ENCODE measurements around the gene MBTPS2. TPM values are rescaled to one million over a fixed set of nuclear protein-coding genes. Genes with fewer than 3 reads are reported as not detected.

MBTPS2 gene
- total and polyA plus RNA-seq, 4 donors = 5.6 to 13.5 (median 9.9) TPM

GRCh38 chrX:21926527-21927278, 87.3 kb downstream of the MBTPS2 start:
- TF ChIP-seq JUND (IDR thresholded peaks at IDR 0.05) (peak; percentile 65 to 69), RXRA (IDR thresholded peaks at IDR 0.05) (no peak)
- DNase-seq (ENCODE audit: low spot score) = no peak
- H3K27ac ChIP-seq (ENCODE audit: low read depth in 1 of 2, low read length in 2 of 2) = peak overlapping the region; percentile 65 to 72
- 62% methylated on average over 6 of the region's 6 CpGs for WGBS
- no peaks in the 10 kb centered on the region for H3K9me3 ChIP-seq (ENCODE audit: control insufficient read depth in 4 of 4, low read length in 3 of 4)
- no peaks in the 10 kb centered on the region for H3K4me1 ChIP-seq (ENCODE audit: control insufficient read depth in 4 of 4, insufficient read depth in 4 of 4, low read length in 3 of 4)
- H3K4me3 ChIP-seq (ENCODE audit: low read depth in 1 of 3, low read length in 3 of 3) = no peak overlapping the region
- H3K36me3 ChIP-seq (ENCODE audit: control insufficient read depth in 4 of 4, insufficient read depth in 3 of 4, low read depth in 1 of 4, low read length in 3 of 4) = no peaks in the 10 kb centered on the region
- no peaks in the 10 kb centered on the region for H3K27me3 ChIP-seq (ENCODE audit: control insufficient read depth in 4 of 4, insufficient read depth in 4 of 4, low read length in 3 of 4)
- no peak overlapping the region for H3K9ac ChIP-seq (ENCODE audit: low read depth in 1 of 2, low read length in 2 of 2)

- Histone ChIP-seq H3K36me3 (ENCODE audit: control insufficient read depth in 4 of 4, insufficient read depth in 3 of 4, low read depth in 1 of 4, low read length in 3 of 4) (no peaks in the 10 kb centered on the region), H3K4me3 (ENCODE audit: low read depth in 1 of 3, low read length in 3 of 3) (no peak overlapping the region), H3K9ac (ENCODE audit: low read depth in 1 of 2, low read length in 2 of 2) (no peak overlapping the region), H3K27me3 (ENCODE audit: control insufficient read depth in 4 of 4, insufficient read depth in 4 of 4, low read length in 3 of 4) (no peaks in the 10 kb centered on the region), H3K4me1 (ENCODE audit: control insufficient read depth in 4 of 4, insufficient read depth in 4 of 4, low read length in 3 of 4) (no peaks in the 10 kb centered on the region), H3K9me3 (ENCODE audit: control insufficient read depth in 4 of 4, low read length in 3 of 4) (no peaks in the 10 kb centered on the region), H3K27ac (ENCODE audit: low read depth in 1 of 2, low read length in 2 of 2) (no peak overlapping the region)
- no peak for TF ChIP-seq FOXA1 (IDR thresholded peaks at IDR 0.05)
- TF ChIP-seq ATF3 (IDR thresholded peaks at IDR 0.05) = no peak
- TF ChIP-seq HNF4G (IDR thresholded peaks at IDR 0.05) = no peak
- no peak for TF ChIP-seq REST (IDR thresholded peaks at IDR 0.05)
- no peak for TF ChIP-seq SP1 (IDR thresholded peaks at IDR 0.05)
- no peak for TF ChIP-seq RAD21 (IDR thresholded peaks at IDR 0.05)
- no peak for TF ChIP-seq HNF4A (conservative IDR thresholded peaks at IDR 0.05)
- TF ChIP-seq MAX (IDR thresholded peaks at IDR 0.05) = no peak
- TF ChIP-seq TAF1 (conservative IDR thresholded peaks at IDR 0.05) = no peak
- TF ChIP-seq EGR1 (IDR thresholded peaks at IDR 0.05; ENCODE audit: low read depth in 2 of 2) = no peak
- TF ChIP-seq FOXA2 (IDR thresholded peaks at IDR 0.05) = no peak
- no peak for TF ChIP-seq GABPA (IDR thresholded peaks at IDR 0.05 in 1 of 2, conservative IDR thresholded peaks at IDR 0.05 in 1 of 2)
- TF ChIP-seq NR2F2 (IDR thresholded peaks at IDR 0.05) = no peak
- 92% methylated on average over 4 of the region's 4 CpGs for WGBS
- no peak for DNase-seq (ENCODE audit: low spot score)
These were observed 89.8 kb downstream of the MBTPS2 start for GRCh38 chrX:21929209-21929608.

GRCh38 chrX:21930986-21931385, 91.6 kb downstream of the MBTPS2 start:
- no peak overlapping the region for H3K27ac ChIP-seq (ENCODE audit: low read depth in 1 of 2, low read length in 2 of 2)
- no peak for DNase-seq (ENCODE audit: low spot score)
- no peak overlapping the region for H3K4me3 ChIP-seq (ENCODE audit: low read depth in 1 of 3, low read length in 3 of 3)
- H3K4me1 ChIP-seq (ENCODE audit: control insufficient read depth in 4 of 4, insufficient read depth in 4 of 4, low read length in 3 of 4) = no peaks in the 10 kb centered on the region
- WGBS = 30% methylated on average over 1 of the region's 1 CpG
- H3K9ac ChIP-seq (ENCODE audit: low read depth in 1 of 2, low read length in 2 of 2) = no peak overlapping the region
- H3K27me3 ChIP-seq (ENCODE audit: control insufficient read depth in 4 of 4, insufficient read depth in 4 of 4, low read length in 3 of 4) = no peaks in the 10 kb centered on the region
- no peaks in the 10 kb centered on the region for H3K36me3 ChIP-seq (ENCODE audit: control insufficient read depth in 4 of 4, insufficient read depth in 3 of 4, low read depth in 1 of 4, low read length in 3 of 4)
- TF ChIP-seq MAX (IDR thresholded peaks at IDR 0.05) (no peak), HNF4G (IDR thresholded peaks at IDR 0.05) (no peak)
- no peaks in the 10 kb centered on the region for H3K9me3 ChIP-seq (ENCODE audit: control insufficient read depth in 4 of 4, low read length in 3 of 4)

Data from liver (tissue), 9 donors.